Right atrium auricular region (tissue), 2 donors: Measurements from ENCODE around the gene GARIN5B. TPM values are rescaled to one million over a fixed set of nuclear protein-coding genes. Genes with fewer than 3 reads are reported as not detected.

Source experiments
- DNase-seq: peaks from one replicate; pipeline ENCODE4 v3.0.0-alpha.2; 2019; ENCODE audit warnings: low spot score
- H3K27ac ChIP-seq, 2 donors: fragments of 200-600 bp; sonication (generic); 1 replicate in 1 of 2; 2 replicates in 1 of 2; pipeline ENCODE4 v1.5.1; 2016 to 2019
- H3K27me3 ChIP-seq, 2 donors: fragments of 200-600 bp; sonication (generic); one replicate each; pipeline versions ENCODE4 v1.5.1 to v1.6.0; 2017 to 2019
- H3K36me3 ChIP-seq: fragments of 200-600 bp; sonication (generic); one replicate; pipeline ENCODE4 v1.5.1; 2016
- H3K4me1 ChIP-seq, 2 donors: fragments of 200-600 bp; sonication (generic); one replicate each; pipeline versions ENCODE4 v1.5.1 to v1.6.0; 2017 to 2019
- H3K4me3 ChIP-seq, 2 donors: fragments of 200-600 bp; sonication (generic); 1 replicate in 1 of 2; 2 replicates in 1 of 2; pipeline ENCODE4 v1.5.1; 2017 to 2019; ENCODE audit warnings: mild to moderate bottlenecking in 1 of 2, moderate library complexity in 1 of 2
- H3K9me3 ChIP-seq, 2 donors: fragments of 200-600 bp; sonication (generic); one replicate each; pipeline ENCODE4 v1.5.1; 2019
- total RNA-seq, 2 donors: library from RNA; depleted of rRNA; stranded (reverse); fragments of >200 nt; gene quantifications; one replicate each; pipeline ENCODE4 v1.1.0, GENCODE V29; 2016
- TF ChIP-seq, protein P1 (sequence below), 2 donors: fragments of 200-600 bp; sonication (generic); IDR thresholded peaks; one replicate each; pipeline ENCODE4 v1.5.1; 2019; ENCODE audit warnings: antibody characterized with exemption in 2 of 2

GARIN5B gene
- total RNA-seq, 2 donors from 2014 or later: not detected

DNA sequence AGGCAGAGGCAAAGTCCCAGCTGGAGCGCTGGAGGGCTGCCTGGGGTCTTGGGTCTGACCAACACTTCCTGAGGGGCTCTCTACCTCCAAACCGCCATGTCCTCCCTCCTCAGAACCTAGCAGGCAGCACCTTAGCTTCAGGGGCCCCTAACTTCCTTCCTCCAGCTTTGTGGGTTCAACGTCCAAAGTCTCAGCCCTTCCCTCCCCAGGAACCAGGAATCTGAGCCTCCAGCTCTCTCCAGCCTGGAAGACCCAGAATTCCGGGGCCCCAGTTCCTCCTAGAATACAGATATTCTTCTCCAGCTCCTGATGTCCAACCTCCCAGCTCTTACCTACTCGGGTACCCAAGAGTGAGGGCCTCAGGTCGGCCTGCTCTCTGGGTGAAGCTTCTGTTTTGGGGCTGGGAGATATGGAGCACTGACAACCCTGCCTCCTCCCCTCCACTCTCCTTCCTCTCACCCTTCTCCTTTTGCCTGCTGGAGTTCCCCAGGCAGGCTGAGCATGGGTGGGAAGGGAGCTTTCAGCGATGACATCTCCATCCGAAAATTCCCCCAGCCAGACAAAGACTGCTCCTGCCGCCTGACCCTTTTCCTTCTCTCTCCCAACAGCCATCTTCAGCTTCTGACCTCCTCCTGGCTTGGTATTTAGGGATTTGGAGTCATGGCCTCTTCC, 41.5 kb downstream of the GARIN5B start:
- no peak overlapping the region for H3K27ac ChIP-seq
- H3K27me3 ChIP-seq: no peaks in the 10 kb centered on the region
- no peaks in the 10 kb centered on the region for H3K4me1 ChIP-seq
- no peak overlapping the region for H3K4me3 ChIP-seq
- DNase-seq: no peak
- no peaks in the 10 kb centered on the region for H3K36me3 ChIP-seq
- H3K9me3 ChIP-seq: no peaks in the 10 kb centered on the region
- TF ChIP-seq, protein P1, sequence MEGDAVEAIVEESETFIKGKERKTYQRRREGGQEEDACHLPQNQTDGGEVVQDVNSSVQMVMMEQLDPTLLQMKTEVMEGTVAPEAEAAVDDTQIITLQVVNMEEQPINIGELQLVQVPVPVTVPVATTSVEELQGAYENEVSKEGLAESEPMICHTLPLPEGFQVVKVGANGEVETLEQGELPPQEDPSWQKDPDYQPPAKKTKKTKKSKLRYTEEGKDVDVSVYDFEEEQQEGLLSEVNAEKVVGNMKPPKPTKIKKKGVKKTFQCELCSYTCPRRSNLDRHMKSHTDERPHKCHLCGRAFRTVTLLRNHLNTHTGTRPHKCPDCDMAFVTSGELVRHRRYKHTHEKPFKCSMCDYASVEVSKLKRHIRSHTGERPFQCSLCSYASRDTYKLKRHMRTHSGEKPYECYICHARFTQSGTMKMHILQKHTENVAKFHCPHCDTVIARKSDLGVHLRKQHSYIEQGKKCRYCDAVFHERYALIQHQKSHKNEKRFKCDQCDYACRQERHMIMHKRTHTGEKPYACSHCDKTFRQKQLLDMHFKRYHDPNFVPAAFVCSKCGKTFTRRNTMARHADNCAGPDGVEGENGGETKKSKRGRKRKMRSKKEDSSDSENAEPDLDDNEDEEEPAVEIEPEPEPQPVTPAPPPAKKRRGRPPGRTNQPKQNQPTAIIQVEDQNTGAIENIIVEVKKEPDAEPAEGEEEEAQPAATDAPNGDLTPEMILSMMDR (IDR thresholded peaks at IDR 0.05): no peak

DNA sequence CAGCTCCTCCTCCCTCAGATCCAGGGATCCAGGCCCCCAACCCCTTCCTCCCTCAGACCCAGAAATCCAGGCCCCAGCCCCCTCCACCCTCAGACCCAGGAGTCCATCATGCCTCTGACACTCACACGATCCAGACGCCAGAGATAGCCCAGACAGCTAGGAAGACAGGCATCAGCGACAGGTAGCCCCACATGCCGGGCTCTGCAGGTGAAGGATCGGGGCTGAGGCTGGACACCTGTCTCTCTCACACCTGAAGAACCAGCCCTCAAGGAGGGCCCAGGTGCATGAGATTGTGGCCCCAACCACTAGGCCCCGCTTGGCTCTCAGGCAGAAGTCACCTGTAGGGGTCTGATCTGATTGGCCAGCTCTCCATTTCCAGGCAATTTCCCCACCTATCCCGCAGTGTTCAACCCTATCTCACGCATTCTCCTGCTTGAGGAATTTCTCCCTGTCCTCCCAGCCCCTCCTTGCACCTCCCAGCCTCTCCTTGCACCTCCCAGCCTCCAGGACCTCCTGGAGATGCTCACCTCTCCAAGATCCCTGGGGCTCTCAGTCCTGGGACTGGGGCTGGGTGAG, 42.1 kb downstream of the GARIN5B start:
- H3K9me3 ChIP-seq: no peaks in the 10 kb centered on the region
- H3K27me3 ChIP-seq: no peaks in the 10 kb centered on the region
- H3K4me1 ChIP-seq: no peaks in the 10 kb centered on the region
- H3K27ac ChIP-seq: no peak overlapping the region
- H3K36me3 ChIP-seq: no peaks in the 10 kb centered on the region
- no peak for DNase-seq
- H3K4me3 ChIP-seq: no peak overlapping the region
- TF ChIP-seq, protein P1 (IDR thresholded peaks at IDR 0.05): no peak

DNA sequence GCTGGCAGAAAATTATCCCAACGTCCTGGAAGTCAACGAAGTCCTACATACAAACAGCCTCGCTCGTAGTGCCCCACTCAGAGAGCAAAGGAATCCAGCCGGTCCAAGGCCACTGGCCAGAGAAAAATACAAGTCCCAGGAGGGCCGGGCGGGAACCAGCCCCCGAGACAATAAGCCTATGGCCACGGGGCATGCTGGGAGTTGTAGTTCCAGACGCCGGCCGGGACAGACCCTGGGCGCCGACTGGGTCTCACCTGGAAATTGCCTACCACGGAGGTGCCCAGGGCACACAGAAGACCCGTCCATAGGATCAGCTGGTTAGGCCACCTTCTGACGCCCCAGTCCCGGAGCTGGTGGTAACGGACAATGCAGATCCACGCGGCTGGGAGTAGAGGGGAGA, 43.3 kb downstream of the GARIN5B start:
- H3K36me3 ChIP-seq: no peaks in the 10 kb centered on the region
- no peak overlapping the region for H3K4me3 ChIP-seq
- TF ChIP-seq, protein P1 (IDR thresholded peaks at IDR 0.05): no peak
- DNase-seq: no peak
- H3K27me3 ChIP-seq: no peaks in the 10 kb centered on the region
- H3K4me1 ChIP-seq: no peaks in the 10 kb centered on the region
- no peak overlapping the region for H3K27ac ChIP-seq
- no peaks in the 10 kb centered on the region for H3K9me3 ChIP-seq

DNA sequence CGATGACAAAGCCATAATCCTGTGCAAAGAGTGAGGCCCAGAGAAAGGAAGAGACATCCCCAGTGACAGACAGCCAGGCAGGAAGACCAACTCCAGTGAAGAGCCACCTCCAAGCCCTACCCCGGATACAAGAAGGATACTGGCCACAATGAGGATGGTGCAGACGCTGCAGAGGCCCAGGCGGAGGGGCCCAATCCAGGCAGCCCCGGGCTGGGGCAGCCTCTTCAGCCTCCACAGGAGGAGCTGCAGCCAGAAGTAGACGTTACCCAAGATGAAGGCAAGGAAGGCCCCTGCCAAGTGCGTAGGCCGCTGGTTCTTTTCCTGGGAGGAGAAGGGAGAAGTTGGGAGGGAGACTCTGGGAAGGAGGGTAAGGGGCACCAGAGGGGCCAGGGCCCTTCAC, 46.4 kb downstream of the GARIN5B start:
- Histone ChIP-seq H3K27ac (no peak overlapping the region), H3K27me3 (no peaks in the 10 kb centered on the region), H3K9me3 (no peaks in the 10 kb centered on the region), H3K4me1 (no peaks in the 10 kb centered on the region), H3K4me3 (no peak overlapping the region), H3K36me3 (no peaks in the 10 kb centered on the region)
- DNase-seq: no peak
- TF ChIP-seq, protein P1 (IDR thresholded peaks at IDR 0.05): no peak

DNA sequence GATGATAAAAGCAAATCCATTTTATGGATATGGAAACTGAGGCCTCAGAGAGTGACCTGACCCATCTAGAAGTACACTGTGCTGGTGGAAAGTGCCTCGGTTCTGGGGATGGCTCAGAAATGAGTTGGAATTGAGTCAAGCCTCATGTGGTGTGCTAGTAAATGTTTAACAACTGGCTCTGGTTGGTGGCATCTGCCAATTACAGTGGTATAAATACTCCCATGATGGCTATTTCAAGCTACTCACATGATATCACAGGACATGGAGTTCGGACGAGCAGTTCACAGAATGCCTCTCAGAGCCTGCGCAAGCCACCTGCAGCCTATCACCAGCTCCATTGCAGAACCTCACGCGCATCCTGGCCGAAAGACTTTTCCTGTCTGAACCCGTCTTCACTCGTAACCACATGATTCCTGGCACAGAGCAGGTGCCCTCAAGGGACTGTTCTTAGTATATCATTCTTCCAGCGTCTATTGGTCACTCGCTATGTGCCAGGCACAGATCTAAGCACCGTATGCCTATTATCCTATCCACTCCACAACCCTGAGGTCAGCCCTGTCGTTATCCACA, 47.0 kb downstream of the GARIN5B start:
- Histone ChIP-seq H3K27me3 (no peaks in the 10 kb centered on the region), H3K36me3 (no peaks in the 10 kb centered on the region), H3K4me1 (no peaks in the 10 kb centered on the region), H3K4me3 (no peak overlapping the region), H3K27ac (no peak overlapping the region), H3K9me3 (no peaks in the 10 kb centered on the region)
- no peak for DNase-seq
- TF ChIP-seq, protein P1 (IDR thresholded peaks at IDR 0.05): no peak
